ENCODE results near the gene TNS4. TPM values are rescaled to one million over a fixed set of nuclear protein-coding genes. Genes with fewer than 3 reads are reported as not detected.

The TNS4 gene
- total and polyA plus RNA-seq, 2 donors (not counting 1 experiment from before 2014, with no cell fraction given): not detected

DNA sequence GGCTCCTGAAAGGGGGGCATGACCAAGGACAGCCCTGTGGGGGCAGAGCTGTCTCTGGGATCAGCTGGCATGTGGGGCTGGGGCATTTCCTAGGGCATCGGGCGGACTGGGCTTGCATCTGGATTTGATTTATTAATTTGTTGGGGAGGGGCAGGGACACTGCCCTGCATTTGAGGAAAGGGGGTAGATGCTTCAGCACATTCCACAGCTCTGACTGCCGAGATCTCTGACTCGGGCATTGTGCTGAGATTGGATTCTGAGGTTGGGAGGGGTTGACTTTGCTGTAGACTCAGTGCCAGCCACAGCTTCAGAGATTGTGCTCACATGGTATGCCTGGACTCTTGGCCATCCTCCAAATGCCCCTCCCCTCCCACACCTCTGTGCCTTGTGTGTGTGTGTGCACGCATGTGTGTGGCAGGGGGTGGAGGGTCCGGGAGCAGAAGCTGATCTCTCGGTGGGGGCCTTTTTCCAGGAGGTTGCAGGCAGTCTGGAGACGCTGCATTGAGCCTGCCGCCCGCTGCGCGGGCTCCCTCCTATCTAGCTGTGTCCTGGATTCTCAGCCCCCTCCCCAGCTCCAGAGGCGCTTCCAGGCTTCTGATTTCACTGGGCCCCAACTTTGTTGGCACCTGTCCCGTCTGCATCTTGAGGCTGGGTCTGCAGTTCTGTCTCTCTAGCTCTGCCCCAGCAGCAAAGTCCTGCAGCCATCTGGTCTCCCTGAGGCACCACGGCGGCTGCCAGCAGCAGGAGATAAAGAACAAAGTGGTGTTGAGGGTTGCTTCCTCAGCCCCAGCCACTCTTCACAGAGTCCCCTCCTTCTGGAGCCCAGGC, 43.2 kb downstream of the TNS4 start:
- Histone ChIP-seq H3K4me3 (ENCODE audit: control extremely low read depth in 1 of 5, extremely low read depth in 1 of 5, insufficient read depth in 1 of 5, low read depth in 2 of 5, low read length in 4 of 5) (no peak overlapping the region), H3K9me3 (ENCODE audit: control extremely low read depth in 1 of 3, control insufficient read depth in 2 of 3, insufficient read depth in 1 of 3, low read length in 2 of 3) (no peaks in the 10 kb centered on the region), H3K27ac (ENCODE audit: low read length in 2 of 2) (no peak overlapping the region), H3K27me3 (replicated peaks in 1 of 4; ENCODE audit: control extremely low read depth in 1 of 4, control insufficient read depth in 3 of 4, insufficient read depth in 4 of 4, low read length in 3 of 4) (no peaks in the 10 kb centered on the region), H3K4me1 (ENCODE audit: control insufficient read depth in 2 of 2, insufficient read depth in 2 of 2, low read length in 2 of 2) (no peaks in the 10 kb centered on the region), H4K20me1 (ENCODE audit: control insufficient read depth, insufficient read depth, low read length, poor library complexity, severe bottlenecking) (no peaks in the 10 kb centered on the region), H3K36me3 (replicated peaks in 1 of 2; ENCODE audit: control extremely low read depth in 1 of 2, control insufficient read depth in 1 of 2, extremely low read depth in 1 of 2, insufficient read depth in 2 of 2, low read length in 1 of 2) (peaks cover 0 to 8% of the 10 kb centered on the region in 2 experiments), H3K9ac (ENCODE audit: low read length) (no peak overlapping the region), H3K79me2 (ENCODE audit: control insufficient read depth, insufficient read depth, low read length) (no peaks in the 10 kb centered on the region), H3K4me2 (replicated peaks; ENCODE audit: low read depth, low read length, poor library complexity, severe bottlenecking) (no peak overlapping the region), H2AFZ (ENCODE audit: insufficient read depth, low read depth, low read length, poor library complexity, severe bottlenecking) (no peak overlapping the region)
- Mint-ChIP-seq H3K4me1 (no peaks in the 10 kb centered on the region), H3K9me3 (ENCODE audit: insufficient read depth) (no peaks in the 10 kb centered on the region), H3K27ac (no peak overlapping the region), H3K27me3 (no peaks in the 10 kb centered on the region), H3K4me3 (no peak overlapping the region)
- no peak for DNase-seq
- TF ChIP-seq EZH2 (IDR thresholded peaks at IDR 0.05; ENCODE audit: borderline replicate concordance, insufficient read depth, low read depth, low read length, poor library complexity, severe bottlenecking) (no peak), CTCF (IDR thresholded peaks at IDR 0.05) (no peak)
- POLR2A ChIA-PET: no interaction called here
- CTCF ChIA-PET: interaction anchor here (3.1 kb wide), 1 partner anchor 11 kb away, joined by 13 read pairs; no protein-coding TSS in a partner anchor
- 98% methylated on average over 12 of the region's 16 CpGs for WGBS (ENCODE audit: insufficient coverage)
- ATAC-seq (ENCODE audit: low read depth): no peak
- intact Hi-C loops (cut with micrococcal nuclease): no loop called here

GRCh38 chr17:40457369-40457768, 44.1 kb downstream of the TNS4 start:
- Mint-ChIP-seq H3K4me3 (no peak overlapping the region), H3K9me3 (ENCODE audit: insufficient read depth) (no peaks in the 10 kb centered on the region), H3K27me3 (no peaks in the 10 kb centered on the region), H3K27ac (no peak overlapping the region), H3K4me1 (no peaks in the 10 kb centered on the region)
- TF ChIP-seq CTCF (IDR thresholded peaks at IDR 0.05) (no peak), EZH2 (IDR thresholded peaks at IDR 0.05; ENCODE audit: borderline replicate concordance, insufficient read depth, low read depth, low read length, poor library complexity, severe bottlenecking) (no peak)
- H3K4me3 ChIP-seq (ENCODE audit: control extremely low read depth in 1 of 5, extremely low read depth in 1 of 5, insufficient read depth in 1 of 5, low read depth in 2 of 5, low read length in 4 of 5): no peak overlapping the region
- intact Hi-C loops (cut with micrococcal nuclease): no loop called here
- no peak overlapping the region for H2AFZ ChIP-seq (ENCODE audit: insufficient read depth, low read depth, low read length, poor library complexity, severe bottlenecking)
- no peak overlapping the region for H3K27ac ChIP-seq (ENCODE audit: low read length in 2 of 2)
- ChIA-PET CTCF (interaction anchor here (3.1 kb wide), 1 partner anchor 10 kb away, joined by 13 read pairs; no protein-coding TSS in a partner anchor), POLR2A (no interaction called here)
- 94% methylated on average over 2 of the region's 3 CpGs for WGBS (ENCODE audit: insufficient coverage)
- H3K9me3 ChIP-seq (ENCODE audit: control extremely low read depth in 1 of 3, control insufficient read depth in 2 of 3, insufficient read depth in 1 of 3, low read length in 2 of 3): no peaks in the 10 kb centered on the region
- no peak overlapping the region for H3K9ac ChIP-seq (ENCODE audit: low read length)
- H3K79me2 ChIP-seq (ENCODE audit: control insufficient read depth, insufficient read depth, low read length): no peaks in the 10 kb centered on the region
- peaks cover 0 to 8% of the 10 kb centered on the region in 2 experiments for H3K36me3 ChIP-seq (replicated peaks in 1 of 2; ENCODE audit: control extremely low read depth in 1 of 2, control insufficient read depth in 1 of 2, extremely low read depth in 1 of 2, insufficient read depth in 2 of 2, low read length in 1 of 2)
- no peaks in the 10 kb centered on the region for H3K27me3 ChIP-seq (replicated peaks in 1 of 4; ENCODE audit: control extremely low read depth in 1 of 4, control insufficient read depth in 3 of 4, insufficient read depth in 4 of 4, low read length in 3 of 4)
- H3K4me1 ChIP-seq (ENCODE audit: control insufficient read depth in 2 of 2, insufficient read depth in 2 of 2, low read length in 2 of 2): no peaks in the 10 kb centered on the region
- no peak for DNase-seq
- no peaks in the 10 kb centered on the region for H4K20me1 ChIP-seq (ENCODE audit: control insufficient read depth, insufficient read depth, low read length, poor library complexity, severe bottlenecking)
- ATAC-seq (ENCODE audit: low read depth): no peak
- H3K4me2 ChIP-seq (replicated peaks; ENCODE audit: low read depth, low read length, poor library complexity, severe bottlenecking): no peak overlapping the region

Measured in B cell (primary cell).